HG03159 (cell line): ENCODE results near the gene KIF5C.
"Not testable (repeated sequence)": the region's sequence is repeated elsewhere in the genome, so short reads cannot be mapped to it uniquely, and the experiment has no call there.

Experiments used
- ATAC-seq: cut with Tn5 transposase; IDR thresholded peaks from one replicate; pipeline ENCODE4 v1.9.1; 2021; ENCODE audit warnings: mild to moderate bottlenecking, moderate library complexity; ENCODE audit not compliant: unreplicated experiment

KIF5C gene

DNA sequence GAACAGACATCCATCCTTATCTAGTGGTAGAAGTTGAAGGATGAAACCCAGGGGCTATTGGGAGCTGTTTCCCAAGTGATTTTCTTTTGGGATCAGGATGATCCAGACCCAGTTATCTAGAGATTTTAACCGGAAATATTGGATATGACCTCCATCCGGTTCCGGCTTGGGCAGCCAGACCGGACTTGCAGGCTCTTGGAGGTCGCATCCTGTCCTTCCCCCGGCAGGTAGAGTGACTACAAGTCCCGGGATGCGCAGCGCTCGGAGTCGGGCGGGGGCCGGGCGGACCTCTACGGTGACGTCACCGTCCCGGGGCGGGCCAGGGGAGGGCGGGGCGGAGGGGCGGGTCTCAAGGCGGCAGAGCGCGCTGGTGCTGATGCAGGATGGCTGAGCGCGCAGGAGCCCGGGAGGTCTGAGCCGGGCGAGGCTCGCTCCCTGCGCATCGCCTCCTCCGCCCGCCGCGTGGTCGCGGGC is at the start of gene KIF5C:
Gene KIF5C, plus strand, starts transcription at position 360 of the 474 bp plus-strand sequence. CDS start 391 bp downstream, outside the sequence.
- ATAC-seq: peak; percentile 93

- ATAC-seq: no peak
Observed at GRCh38 chr2:148826791-148827190, 48.2 kb upstream of the KIF5C start.

DNA sequence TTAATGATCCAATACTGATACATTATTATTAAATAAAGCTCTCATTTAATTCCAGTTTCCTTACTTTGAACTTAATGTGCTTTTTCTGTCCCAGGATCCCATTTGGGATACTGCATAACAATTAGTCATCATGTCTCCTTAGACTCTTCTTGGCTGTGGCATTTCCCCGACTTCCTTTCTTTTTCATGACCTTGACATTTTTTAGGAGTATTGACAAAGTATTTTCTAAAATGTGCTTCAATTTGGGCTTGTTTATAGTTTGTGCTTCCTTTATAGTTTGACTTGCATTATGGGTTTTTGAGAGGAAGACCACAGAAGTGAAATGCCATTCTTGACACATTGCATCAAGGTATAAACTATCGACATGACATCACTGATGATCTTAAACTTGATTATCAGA is 46.1 kb upstream of the KIF5C start:
- ATAC-seq: no peak

GRCh38 chr2:148829618-148830017 is 45.4 kb upstream of the KIF5C start:
- no peak for ATAC-seq

DNA sequence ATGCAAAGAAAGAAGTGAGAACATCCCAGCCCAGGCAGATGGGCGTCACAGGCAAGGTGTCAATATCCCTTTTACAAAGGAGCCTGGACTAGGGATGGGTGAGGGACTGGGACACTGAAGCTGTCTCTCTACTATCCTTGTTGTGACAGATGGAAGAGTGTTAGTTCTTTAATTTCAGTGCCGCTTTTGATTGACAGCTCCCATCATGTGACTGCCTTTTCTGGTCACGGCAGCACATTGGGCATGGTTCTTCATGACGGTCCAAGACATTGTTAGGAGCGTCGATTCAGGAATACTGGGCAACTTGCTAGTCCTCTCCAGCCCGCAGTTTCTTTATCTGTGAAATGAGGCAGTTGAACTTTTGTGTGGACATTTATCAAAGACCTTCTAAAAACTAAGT is 42.4 kb upstream of the KIF5C start:
- ATAC-seq: no peak

DNA sequence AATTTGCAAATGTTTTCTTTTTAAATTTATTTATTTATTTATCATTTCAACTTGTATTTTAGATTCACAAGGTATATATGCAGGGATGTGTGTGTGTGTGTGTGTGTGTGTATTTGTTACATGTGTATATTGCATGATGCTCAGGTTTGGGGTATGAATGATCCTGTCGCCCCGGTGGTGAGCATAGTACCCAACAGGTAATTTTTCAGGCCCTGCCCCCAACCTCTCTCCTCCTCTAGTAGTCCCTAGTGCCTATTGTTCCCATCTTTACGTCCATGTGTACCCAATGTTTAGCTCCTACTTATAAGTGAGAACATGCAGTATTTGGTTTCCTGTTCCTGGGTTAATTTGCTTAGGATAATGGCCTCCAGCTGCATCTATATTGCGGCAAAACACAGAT is 33.0 kb upstream of the KIF5C start:
- ATAC-seq: no peak

DNA sequence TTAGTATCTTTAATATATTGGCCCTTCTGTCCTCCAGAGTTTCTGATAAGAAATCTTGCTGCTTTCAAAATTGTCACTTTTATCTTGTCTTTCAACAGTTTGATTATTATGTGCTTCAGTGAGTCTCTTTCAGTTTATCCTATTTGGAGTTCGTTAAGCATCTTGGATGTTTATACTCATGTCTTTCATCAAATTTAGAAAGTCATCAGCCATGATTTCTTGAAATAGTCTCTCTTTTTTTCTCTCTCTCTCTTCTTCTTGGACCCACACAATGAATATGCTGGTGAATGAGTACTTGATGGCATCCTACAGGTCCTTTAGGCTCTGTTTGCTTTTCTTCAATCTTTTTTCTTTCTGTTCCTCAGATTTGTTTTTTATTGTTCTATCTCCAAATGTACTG is 26.9 kb upstream of the KIF5C start:
- no peak for ATAC-seq

GRCh38 chr2:148853458-148853857 is 21.6 kb upstream of the KIF5C start:
- ATAC-seq: no peak

DNA sequence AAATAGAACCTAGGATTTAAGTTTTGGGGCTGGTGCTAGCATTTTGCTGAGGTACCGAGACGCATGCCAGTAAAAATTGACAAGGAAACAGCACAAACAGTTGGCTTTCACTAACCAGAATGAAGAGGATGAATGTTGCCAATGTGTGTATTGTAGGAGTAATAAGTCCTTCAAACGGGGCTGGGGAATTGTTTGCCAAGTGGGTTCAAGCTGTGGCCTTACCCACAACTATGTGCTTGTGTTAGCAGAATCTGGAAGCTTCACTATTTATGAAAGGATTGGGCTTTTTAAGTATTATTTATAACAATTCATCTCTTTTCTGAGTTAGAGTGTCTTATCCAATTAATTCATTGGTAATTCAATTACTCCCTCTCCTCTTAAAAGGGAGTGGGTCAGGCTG is 15.0 kb upstream of the KIF5C start:
- ATAC-seq: no peak

GRCh38 chr2:148861367-148861766 is 13.7 kb upstream of the KIF5C start:
- ATAC-seq: no peak

- not testable (repeated sequence) for ATAC-seq
Observed at GRCh38 chr2:148862478-148862877, 12.5 kb upstream of the KIF5C start.

DNA sequence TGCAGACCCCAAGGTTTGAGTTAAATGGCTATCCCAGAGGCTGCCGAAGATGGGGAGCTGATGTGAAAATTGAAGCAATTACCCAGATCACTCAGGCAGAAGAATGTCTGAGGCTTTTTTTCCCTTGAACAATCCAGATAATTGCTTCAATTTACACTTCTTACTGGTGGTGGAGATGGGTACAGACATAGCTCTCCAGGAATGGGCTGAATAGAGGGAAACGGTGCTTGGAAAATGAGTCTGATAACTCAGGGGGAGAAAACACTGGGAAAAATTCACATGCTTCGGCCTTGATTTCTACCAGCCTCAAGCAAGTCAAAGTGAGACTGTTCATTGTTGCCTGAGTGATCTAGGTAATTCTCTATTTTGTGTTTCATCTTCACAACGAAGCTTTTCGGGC is 9.5 kb upstream of the KIF5C start:
- ATAC-seq: no peak

- ATAC-seq: no peak
Observed at GRCh38 chr2:148866091-148866490, 8.9 kb upstream of the KIF5C start.

DNA sequence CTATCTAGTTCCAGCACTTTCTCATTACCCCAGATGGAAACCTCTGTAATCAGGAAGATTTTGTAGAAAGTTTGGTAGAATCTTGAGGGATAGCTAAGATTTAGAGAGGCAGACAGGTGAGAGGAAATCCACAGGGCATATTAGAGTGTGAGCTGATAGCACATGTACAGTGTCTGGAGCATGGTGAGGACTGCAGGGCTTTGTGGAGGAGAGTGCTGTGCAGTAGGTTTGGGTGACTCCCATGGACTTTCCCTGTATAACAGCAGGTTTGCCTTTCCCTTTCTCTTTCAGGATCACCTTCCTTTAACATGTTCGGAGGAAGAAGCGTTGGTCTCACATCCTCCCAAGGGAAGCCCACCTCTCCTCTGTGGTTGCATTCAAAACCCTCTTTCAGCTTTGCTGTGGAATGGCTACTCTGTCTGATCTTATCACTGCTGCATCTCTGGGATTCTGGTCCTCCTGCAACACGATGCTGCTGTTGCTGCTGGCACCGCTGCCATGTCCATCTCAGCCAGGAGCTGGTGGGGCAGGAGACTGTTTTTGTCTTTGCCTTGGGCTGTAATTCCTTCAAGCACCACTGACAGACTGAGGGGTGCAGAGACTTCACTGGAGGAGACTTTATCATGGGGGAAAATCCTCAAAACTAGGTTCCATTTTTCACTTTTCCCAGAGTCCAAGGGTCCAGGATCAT is 7.8 kb upstream of the KIF5C start:
- ATAC-seq: no peak

- peak; percentile 29 for ATAC-seq
Observed at GRCh38 chr2:148875387-148876051, 492 bp downstream of the KIF5C start.

- ATAC-seq: no peak
Observed at GRCh38 chr2:148876202-148876594, 1.2 kb downstream of the KIF5C start.

DNA sequence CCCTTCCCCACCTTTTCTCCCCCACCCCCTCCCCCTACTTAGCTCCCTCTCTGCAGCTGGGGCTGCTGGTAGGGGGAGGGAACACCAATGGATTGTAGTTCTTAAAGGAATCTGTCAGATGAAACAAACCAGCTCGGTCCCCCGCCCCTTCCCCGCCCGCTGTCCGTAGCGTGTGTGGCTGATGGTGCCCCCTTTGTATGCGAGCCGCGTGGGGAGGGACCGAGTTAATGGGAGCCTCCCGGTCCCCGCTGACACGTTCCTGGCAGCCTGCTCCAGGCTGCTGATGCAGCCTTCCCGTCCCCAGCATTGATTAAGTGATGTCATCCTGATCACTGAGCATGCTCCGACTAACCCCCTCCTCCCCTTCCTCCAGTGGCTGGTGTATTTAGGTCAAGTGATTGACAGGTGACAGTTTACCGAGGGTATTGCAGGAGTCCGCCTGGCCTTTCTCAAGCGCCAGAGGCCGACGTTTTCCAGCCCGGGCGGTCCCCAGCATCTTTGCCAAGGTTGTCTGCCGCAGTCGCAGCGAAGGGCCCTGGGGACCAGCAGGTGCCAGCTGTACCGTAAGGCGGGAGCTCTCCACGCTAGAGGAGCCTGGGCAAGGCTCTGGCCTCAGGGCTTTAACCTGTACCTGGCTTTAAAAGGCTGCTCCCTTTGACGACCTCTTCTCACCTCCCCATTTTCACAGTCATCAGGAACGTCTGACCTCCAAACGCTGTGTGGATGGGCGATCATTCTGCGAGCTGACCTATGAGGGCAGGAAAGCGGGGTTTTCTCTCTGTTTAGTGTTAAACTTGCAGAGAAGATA is 1.8 kb downstream of the KIF5C start:
- no peak for ATAC-seq

GRCh38 chr2:148877403-148877740 is 2.3 kb downstream of the KIF5C start:
- ATAC-seq: no peak

GRCh38 chr2:148880636-148881035 is 5.6 kb downstream of the KIF5C start:
- no peak for ATAC-seq

GRCh38 chr2:148882051-148882450 is 7.0 kb downstream of the KIF5C start:
- no peak for ATAC-seq

DNA sequence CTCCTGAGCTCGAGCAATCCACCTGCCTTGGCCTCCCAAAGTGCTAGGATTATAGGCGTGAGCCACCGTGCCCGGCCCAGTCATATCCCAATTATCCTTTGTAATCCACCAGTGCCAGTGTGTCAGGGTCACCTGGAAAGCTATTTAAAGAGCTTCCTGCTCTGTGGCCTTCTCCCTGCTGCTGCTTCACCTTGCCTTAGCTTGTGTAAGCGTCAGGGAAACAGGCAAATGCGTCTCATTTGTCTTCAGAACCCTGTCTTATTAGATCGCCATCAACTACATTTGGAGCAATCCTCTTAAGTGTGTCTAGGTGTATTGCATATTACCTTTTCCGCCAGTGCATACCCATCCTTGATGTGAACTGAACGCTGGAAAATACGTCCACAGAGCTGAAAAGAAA is 10.2 kb downstream of the KIF5C start:
- no peak for ATAC-seq

GRCh38 chr2:148885988-148886387 is 11.0 kb downstream of the KIF5C start:
- no peak for ATAC-seq
